ENCODE data around the gene GUCY2D.

GUCY2D gene

DNA sequence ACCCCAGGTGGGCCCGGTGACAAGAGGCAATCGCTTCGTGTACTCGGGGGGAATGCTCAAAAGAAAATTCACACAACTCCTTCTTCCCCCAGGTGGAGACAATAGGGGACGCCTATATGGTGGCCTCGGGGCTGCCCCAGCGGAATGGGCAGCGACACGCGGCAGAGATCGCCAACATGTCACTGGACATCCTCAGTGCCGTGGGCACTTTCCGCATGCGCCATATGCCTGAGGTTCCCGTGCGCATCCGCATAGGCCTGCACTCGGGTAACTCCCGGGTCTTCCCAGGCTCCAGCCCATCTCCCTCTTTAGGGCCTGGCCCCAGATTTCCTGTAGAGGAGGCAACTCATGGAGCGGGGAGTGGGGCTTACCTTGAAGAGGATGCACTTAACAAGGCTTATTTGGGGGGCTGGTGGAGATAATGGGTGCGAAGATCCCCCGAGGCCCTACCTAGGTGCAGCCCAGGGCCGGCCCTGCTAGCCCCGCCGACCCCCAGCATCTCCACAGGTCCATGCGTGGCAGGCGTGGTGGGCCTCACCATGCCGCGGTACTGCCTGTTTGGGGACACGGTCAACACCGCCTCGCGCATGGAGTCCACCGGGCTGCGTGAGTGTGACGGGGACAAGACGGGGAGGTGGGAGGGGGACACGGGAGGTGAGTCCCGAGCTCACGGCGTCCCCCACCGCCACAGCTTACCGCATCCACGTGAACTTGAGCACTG is 13.0 kb downstream of the GUCY2D start:
- H3K4me3 ChIP-seq (ENCODE audit: low read depth, low read length) = peak overlapping the region; percentile 32
- in situ Hi-C loops (cut with HindIII; ENCODE audit: low sequenced_read_pairs) = loop anchor here (5.0 kb wide), 1 partner anchor 42 kb away; no protein-coding TSS in a partner anchor
- TF ChIP-seq, protein P1, sequence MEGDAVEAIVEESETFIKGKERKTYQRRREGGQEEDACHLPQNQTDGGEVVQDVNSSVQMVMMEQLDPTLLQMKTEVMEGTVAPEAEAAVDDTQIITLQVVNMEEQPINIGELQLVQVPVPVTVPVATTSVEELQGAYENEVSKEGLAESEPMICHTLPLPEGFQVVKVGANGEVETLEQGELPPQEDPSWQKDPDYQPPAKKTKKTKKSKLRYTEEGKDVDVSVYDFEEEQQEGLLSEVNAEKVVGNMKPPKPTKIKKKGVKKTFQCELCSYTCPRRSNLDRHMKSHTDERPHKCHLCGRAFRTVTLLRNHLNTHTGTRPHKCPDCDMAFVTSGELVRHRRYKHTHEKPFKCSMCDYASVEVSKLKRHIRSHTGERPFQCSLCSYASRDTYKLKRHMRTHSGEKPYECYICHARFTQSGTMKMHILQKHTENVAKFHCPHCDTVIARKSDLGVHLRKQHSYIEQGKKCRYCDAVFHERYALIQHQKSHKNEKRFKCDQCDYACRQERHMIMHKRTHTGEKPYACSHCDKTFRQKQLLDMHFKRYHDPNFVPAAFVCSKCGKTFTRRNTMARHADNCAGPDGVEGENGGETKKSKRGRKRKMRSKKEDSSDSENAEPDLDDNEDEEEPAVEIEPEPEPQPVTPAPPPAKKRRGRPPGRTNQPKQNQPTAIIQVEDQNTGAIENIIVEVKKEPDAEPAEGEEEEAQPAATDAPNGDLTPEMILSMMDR (IDR thresholded peaks at IDR 0.05; ENCODE audit: low read depth, low read length, missing control alignments) = no peak
- DNase-seq (ENCODE audit: low read depth) = no peak

DNA sequence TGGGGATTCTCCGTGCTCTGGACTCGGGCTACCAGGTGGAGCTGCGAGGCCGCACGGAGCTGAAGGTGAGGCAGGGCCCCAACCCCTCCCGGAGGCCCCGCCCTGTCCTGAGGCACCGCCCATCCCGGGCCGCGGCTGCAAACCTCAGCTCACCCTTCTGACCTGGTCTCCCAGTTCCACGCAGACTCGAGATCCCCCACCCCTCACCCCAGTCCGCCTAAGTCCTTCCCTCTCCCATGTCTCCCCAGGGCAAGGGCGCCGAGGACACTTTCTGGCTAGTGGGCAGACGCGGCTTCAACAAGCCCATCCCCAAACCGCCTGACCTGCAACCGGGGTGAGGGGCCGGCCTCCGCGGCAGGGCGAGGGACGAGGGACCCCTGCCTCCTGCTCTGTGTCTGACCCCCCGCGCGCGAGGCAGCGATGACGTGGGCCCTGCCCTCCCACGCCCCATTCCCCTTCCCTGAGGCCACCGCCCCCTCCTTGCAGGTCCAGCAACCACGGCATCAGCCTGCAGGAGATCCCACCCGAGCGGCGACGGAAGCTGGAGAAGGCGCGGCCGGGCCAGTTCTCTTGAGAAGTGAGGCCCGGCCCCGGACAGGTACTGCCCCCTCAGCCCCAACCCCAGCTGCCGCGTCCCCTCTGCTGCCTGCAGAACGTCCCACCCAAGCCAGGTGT is 13.7 kb downstream of the GUCY2D start:
- peak overlapping the region; percentile 32 for H3K4me3 ChIP-seq (ENCODE audit: low read depth, low read length)
- in situ Hi-C loops (cut with HindIII; ENCODE audit: low sequenced_read_pairs) = loop anchor here (5.0 kb wide), 1 partner anchor 41 kb away; no protein-coding TSS in a partner anchor
- no peak for DNase-seq (ENCODE audit: low read depth)
- TF ChIP-seq, protein P1 (IDR thresholded peaks at IDR 0.05; ENCODE audit: low read depth, low read length, missing control alignments) = no peak

DNA sequence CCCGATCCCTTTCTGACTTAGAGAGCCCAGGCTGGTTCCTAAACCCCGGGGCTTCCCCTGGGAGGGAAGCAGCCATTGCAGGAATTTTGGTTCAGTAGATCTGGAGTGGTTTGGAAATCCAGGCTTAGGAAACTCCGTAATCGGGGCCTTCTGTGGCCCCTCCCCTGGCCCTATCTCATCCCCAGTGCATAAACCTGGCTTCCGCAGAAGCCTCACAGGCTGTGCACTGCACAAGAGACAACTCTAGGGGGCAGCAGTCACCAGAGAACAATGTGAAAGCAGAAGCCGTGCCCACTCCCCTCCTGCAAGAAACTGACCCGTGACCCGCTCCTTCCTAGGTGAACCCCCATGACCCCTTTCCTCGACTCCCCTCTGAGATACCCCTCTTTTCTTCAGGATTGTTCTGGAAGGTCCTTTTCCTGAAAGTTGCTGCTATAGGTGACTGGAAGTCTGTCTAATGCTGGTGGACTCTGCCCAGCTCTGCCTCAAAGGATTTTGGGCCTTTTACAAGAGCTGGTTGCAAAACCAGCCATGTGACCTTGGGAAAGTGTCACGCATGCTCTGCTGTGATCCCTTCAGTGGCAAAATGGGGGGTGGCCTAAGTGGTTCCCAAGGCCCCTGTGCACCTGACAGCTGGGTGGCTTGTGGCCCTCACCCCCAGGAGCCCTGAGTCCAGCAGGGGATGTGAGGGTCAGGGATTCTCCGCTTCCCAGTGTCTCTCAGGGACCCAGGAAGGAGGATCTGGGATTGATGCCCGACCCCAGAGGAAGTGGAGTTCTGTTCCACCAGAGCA is 14.4 kb downstream of the GUCY2D start:
- in situ Hi-C loops (cut with HindIII; ENCODE audit: low sequenced_read_pairs) = loop anchor here (5.0 kb wide), 1 partner anchor 40 kb away; no protein-coding TSS in a partner anchor
- H3K4me3 ChIP-seq (ENCODE audit: low read depth, low read length) = peak overlapping the region; percentile 32
- TF ChIP-seq, protein P1 (IDR thresholded peaks at IDR 0.05; ENCODE audit: low read depth, low read length, missing control alignments) = peak; percentile 46
- DNase-seq (ENCODE audit: low read depth) = no peak

DNA sequence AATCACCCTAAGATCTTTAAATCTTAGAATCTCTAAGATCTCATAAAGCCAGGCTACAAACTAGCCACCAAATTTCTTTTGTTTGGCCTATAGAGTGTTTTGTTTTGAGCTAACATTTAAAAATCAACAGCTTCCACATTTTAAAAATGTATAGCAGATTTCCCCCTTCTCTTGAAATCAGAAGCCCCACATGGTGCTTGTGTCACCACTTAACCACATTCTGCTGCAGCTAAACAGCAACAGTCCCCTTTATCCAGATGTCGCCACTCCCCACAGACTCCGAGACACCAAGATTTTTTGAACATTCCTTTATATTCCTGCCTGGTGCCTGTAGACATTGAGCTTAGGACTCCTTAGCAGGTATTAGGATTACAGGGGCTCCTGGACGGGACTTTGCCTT is 16.0 kb downstream of the GUCY2D start:
- no peak for DNase-seq (ENCODE audit: low read depth)
- H3K4me3 ChIP-seq (ENCODE audit: low read depth, low read length) = no peak overlapping the region
- TF ChIP-seq, protein P1 (IDR thresholded peaks at IDR 0.05; ENCODE audit: low read depth, low read length, missing control alignments) = no peak
- in situ Hi-C loops (cut with HindIII; ENCODE audit: low sequenced_read_pairs) = loop anchor here (5.0 kb wide), 1 partner anchor 39 kb away; no protein-coding TSS in a partner anchor

DNA sequence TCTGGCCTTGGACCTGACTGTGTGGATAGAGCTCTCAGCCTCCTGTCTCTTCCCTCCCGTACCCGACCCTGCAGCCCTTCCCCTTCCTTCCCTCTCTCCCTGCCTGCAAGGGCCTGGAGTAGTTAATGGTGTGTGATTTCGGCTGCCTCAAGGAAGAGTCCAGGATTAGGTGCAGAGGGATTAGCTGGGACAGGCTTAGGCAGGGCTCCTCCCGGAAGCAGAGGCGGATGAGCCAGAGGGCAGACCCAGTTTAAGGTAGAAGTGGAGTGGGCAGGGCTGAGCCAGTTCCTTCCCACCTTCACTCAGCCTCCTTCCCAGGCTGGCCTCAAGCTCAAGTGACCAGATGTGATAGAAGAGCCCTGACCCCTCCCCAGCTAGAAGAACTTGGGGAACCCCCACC is 16.8 kb downstream of the GUCY2D start:
- no peak overlapping the region for H3K4me3 ChIP-seq (ENCODE audit: low read depth, low read length)
- TF ChIP-seq, protein P1 (IDR thresholded peaks at IDR 0.05; ENCODE audit: low read depth, low read length, missing control alignments) = no peak
- no peak for DNase-seq (ENCODE audit: low read depth)
- in situ Hi-C loops (cut with HindIII; ENCODE audit: low sequenced_read_pairs) = loop anchor here (5.0 kb wide), 1 partner anchor 38 kb away; no protein-coding TSS in a partner anchor

Measured in astrocyte of the cerebellum (primary cell).